WTC11 (cell line): Measurements from ENCODE around the gene KCNE3. TPM values are rescaled to one million over a fixed set of nuclear protein-coding genes. Genes with fewer than 3 reads are reported as not detected.

Experiments used
- ATAC-seq: fragments of 200-7000 bp; cut with Tn5 transposase; 2 replicates; pipeline ENCODE4 v1.10.0; 2021; ENCODE audit warnings: mild to moderate bottlenecking, moderate library complexity
- CTCF ChIA-PET: fragments of 300-600 bp; sonication (Branson Sonifier 250); formaldehyde crosslinking; loops from one replicate; lab custom pipeline; 2021; ENCODE audit warnings: antibody characterized with exemption; lab: Charles Lee
- POLR2A ChIA-PET: fragments of 350-600 bp; sonication (Branson Sonifier 250); formaldehyde crosslinking; loops from one replicate; lab custom pipeline; 2021; ENCODE audit warnings: antibody characterized with exemption; lab: Charles Lee
- DNase-seq: peaks from one replicate; pipeline ENCODE4 v3.0.0; 2021; ENCODE audit warnings: low spot score
- H3K27ac Mint-ChIP-seq: 2 replicates; pipeline ENCODE4 v1.8.0; 2021; ENCODE audit warnings: mixed read lengths
- H3K27me3 Mint-ChIP-seq: 2 replicates; pipeline ENCODE4 v1.8.0; 2021; ENCODE audit warnings: low read depth, mild to moderate bottlenecking, moderate library complexity, mixed read lengths
- H3K36me3 Mint-ChIP-seq: 2 replicates; pipeline ENCODE4 v1.8.0; 2021; ENCODE audit warnings: mixed read lengths
- H3K4me1 Mint-ChIP-seq: 2 replicates; pipeline ENCODE4 v1.8.0; 2022; ENCODE audit warnings: mixed read lengths
- H3K4me3 Mint-ChIP-seq: 2 replicates; pipeline ENCODE4 v1.8.0; 2021; ENCODE audit warnings: mild to moderate bottlenecking, moderate library complexity, mixed read lengths
- H3K9me3 Mint-ChIP-seq: 2 replicates; pipeline ENCODE4 v1.8.0; 2021; ENCODE audit warnings: mixed read lengths
- EMX1 ChIP-seq: fragments of 250-450 bp; sonication (Bioruptor Pico); IDR thresholded peaks from 2 replicates; pipeline ENCODE4 v1.8.0; 2021; ENCODE audit warnings: mild to moderate bottlenecking
- ETV6 ChIP-seq: sonication (generic); formaldehyde crosslinking; IDR thresholded peaks from 2 replicates; pipeline ENCODE4 v1.8.1; 2022; ENCODE audit warnings: mild to moderate bottlenecking, missing genetic modification reagents
- FOXK1 ChIP-seq: sonication (generic); formaldehyde crosslinking; IDR thresholded peaks from 2 replicates; pipeline ENCODE4 v1.8.0; 2022; ENCODE audit warnings: mild to moderate bottlenecking, moderate library complexity, missing genetic modification reagents
- JUN ChIP-seq: sonication (generic); formaldehyde crosslinking; IDR thresholded peaks from 2 replicates; pipeline ENCODE4 v1.8.0; 2023; ENCODE audit warnings: mild to moderate bottlenecking, missing genetic modification reagents
- MXD4 ChIP-seq: fragments of 250-450 bp; sonication (Bioruptor Pico); IDR thresholded peaks from 2 replicates; pipeline ENCODE4 v1.8.0; 2021; ENCODE audit warnings: mild to moderate bottlenecking, moderate library complexity, borderline replicate concordance
- NR3C1 ChIP-seq: sonication (generic); formaldehyde crosslinking; conservative IDR thresholded peaks from 2 replicates; pipeline ENCODE4 v1.8.1; 2023; ENCODE audit warnings: low read depth, mild to moderate bottlenecking, missing genetic modification reagents
- TCF7 ChIP-seq: sonication (generic); formaldehyde crosslinking; IDR thresholded peaks from 2 replicates; pipeline ENCODE4 v1.8.0; 2022; ENCODE audit warnings: mild to moderate bottlenecking, low read depth, missing genetic modification reagents, moderate library complexity
- ZNF263 ChIP-seq: sonication (generic); formaldehyde crosslinking; IDR thresholded peaks from 2 replicates; pipeline ENCODE4 v1.8.1; 2022; ENCODE audit warnings: low read depth, mild to moderate bottlenecking, moderate library complexity, missing genetic modification reagents
- ZNF416 ChIP-seq: fragments of 250-450 bp; sonication (Bioruptor Pico); IDR thresholded peaks from 2 replicates; pipeline ENCODE4 v1.9.0; 2021; ENCODE audit warnings: mild to moderate bottlenecking, inconsistent platforms
- total RNA-seq: library from RNA; stranded (reverse); gene quantifications from 3 replicates; pipeline ENCODE4 v1.2.3, GENCODE V29; 2021
- TF ChIP-seq, protein P1 (sequence below): sonication (generic); formaldehyde crosslinking; IDR thresholded peaks from 2 replicates; pipeline ENCODE4 v1.8.1; 2023; ENCODE audit warnings: mild to moderate bottlenecking, moderate library complexity, missing genetic modification reagents
- TF ChIP-seq, protein P2 (sequence below): sonication (generic); formaldehyde crosslinking; IDR thresholded peaks from 2 replicates; pipeline ENCODE4 v1.8.0; 2022; ENCODE audit warnings: mild to moderate bottlenecking, missing genetic modification reagents
- TF ChIP-seq, protein P3 (sequence below): sonication (generic); formaldehyde crosslinking; IDR thresholded peaks from 2 replicates; pipeline ENCODE4 v1.8.0; 2022; ENCODE audit warnings: missing genetic modification reagents
- TF ChIP-seq, protein P4 (sequence below): fragments of 250-450 bp; sonication (Bioruptor Pico); IDR thresholded peaks from 2 replicates; pipeline ENCODE4 v1.9.0; 2021; ENCODE audit warnings: moderate library complexity, mild to moderate bottlenecking, inconsistent platforms, borderline replicate concordance
- TF ChIP-seq, protein P5 (sequence below): sonication (generic); formaldehyde crosslinking; IDR thresholded peaks from 2 replicates; pipeline ENCODE4 v1.8.1; 2022; ENCODE audit warnings: missing genetic modification reagents, borderline replicate concordance
- TF ChIP-seq, protein P6 (sequence below): sonication (generic); formaldehyde crosslinking; IDR thresholded peaks from 2 replicates; pipeline ENCODE4 v1.8.1; 2022; ENCODE audit warnings: mild to moderate bottlenecking, missing genetic modification reagents, moderate library complexity, borderline replicate concordance
- TF ChIP-seq, protein P7 (sequence below): sonication (generic); formaldehyde crosslinking; IDR thresholded peaks from 2 replicates; pipeline ENCODE4 v1.8.1; 2023; ENCODE audit warnings: mild to moderate bottlenecking, missing genetic modification reagents
- TF ChIP-seq, protein P8 (sequence below): sonication (generic); formaldehyde crosslinking; IDR thresholded peaks from 2 replicates; pipeline ENCODE4 v1.8.1; 2022; ENCODE audit warnings: low read depth, mild to moderate bottlenecking, moderate library complexity, missing genetic modification reagents, borderline replicate concordance

KCNE3 gene
- total RNA-seq, 1 experiment from 2014 or later = 1.9 TPM

DNA sequence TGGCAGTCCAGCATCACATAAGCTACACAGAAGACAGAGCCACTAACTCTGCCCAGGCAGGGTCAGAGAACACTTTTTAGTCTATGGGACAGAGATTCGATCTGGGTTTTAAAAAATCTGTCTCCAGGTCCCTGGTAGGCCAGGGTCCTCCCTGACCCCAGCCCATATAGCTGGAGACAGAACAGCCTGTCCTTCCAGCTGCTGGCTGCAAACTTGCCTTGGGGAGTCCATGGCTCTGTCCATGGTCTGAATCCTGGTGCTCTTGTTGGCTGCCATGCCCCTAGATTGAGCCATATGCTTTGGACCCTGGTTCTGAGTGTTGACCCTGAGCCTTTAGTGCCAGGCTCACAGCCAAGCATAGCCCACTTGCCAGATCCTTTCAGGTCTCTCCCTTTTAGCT lies 39.5 kb upstream of the KCNE3 start:
- CTCF ChIA-PET = interaction anchor here (0.7 kb wide), 1 partner anchor 14 kb away, joined by 3 read pairs; the partner anchor contains the start of gene LIPT2
- no peaks in the 10 kb centered on the region for H3K4me1 Mint-ChIP-seq
- DNase-seq (no peak), ATAC-seq (no peak)
- POLR2A ChIA-PET = no interaction called here
- H3K9me3 Mint-ChIP-seq = peaks cover 16% of the 10 kb centered on the region
- H3K36me3 Mint-ChIP-seq = peaks cover 15% of the 10 kb centered on the region
- H3K4me3 Mint-ChIP-seq = no peak overlapping the region
- no peak overlapping the region for H3K27ac Mint-ChIP-seq
- TF ChIP-seq, protein P1, sequence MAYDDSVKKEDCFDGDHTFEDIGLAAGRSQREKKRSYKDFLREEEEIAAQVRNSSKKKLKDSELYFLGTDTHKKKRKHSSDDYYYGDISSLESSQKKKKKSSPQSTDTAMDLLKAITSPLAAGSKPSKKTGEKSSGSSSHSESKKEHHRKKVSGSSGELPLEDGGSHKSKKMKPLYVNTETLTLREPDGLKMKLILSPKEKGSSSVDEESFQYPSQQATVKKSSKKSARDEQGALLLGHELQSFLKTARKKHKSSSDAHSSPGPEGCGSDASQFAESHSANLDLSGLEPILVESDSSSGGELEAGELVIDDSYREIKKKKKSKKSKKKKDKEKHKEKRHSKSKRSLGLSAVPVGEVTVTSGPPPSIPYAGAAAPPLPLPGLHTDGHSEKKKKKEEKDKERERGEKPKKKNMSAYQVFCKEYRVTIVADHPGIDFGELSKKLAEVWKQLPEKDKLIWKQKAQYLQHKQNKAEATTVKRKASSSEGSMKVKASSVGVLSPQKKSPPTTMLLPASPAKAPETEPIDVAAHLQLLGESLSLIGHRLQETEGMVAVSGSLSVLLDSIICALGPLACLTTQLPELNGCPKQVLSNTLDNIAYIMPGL (CRISPR knock-in tag) = no peak
- TF ChIP-seq, protein P2, sequence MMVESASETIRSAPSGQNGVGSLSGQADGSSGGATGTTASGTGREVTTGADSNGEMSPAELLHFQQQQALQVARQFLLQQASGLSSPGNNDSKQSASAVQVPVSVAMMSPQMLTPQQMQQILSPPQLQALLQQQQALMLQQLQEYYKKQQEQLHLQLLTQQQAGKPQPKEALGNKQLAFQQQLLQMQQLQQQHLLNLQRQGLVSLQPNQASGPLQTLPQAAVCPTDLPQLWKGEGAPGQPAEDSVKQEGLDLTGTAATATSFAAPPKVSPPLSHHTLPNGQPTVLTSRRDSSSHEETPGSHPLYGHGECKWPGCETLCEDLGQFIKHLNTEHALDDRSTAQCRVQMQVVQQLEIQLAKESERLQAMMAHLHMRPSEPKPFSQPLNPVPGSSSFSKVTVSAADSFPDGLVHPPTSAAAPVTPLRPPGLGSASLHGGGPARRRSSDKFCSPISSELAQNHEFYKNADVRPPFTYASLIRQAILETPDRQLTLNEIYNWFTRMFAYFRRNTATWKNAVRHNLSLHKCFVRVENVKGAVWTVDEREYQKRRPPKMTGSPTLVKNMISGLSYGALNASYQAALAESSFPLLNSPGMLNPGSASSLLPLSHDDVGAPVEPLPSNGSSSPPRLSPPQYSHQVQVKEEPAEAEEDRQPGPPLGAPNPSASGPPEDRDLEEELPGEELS (CRISPR knock-in tag) = no peak
- TF ChIP-seq NR3C1 (CRISPR knock-in tag) = no peak
- TF ChIP-seq, protein P3, sequence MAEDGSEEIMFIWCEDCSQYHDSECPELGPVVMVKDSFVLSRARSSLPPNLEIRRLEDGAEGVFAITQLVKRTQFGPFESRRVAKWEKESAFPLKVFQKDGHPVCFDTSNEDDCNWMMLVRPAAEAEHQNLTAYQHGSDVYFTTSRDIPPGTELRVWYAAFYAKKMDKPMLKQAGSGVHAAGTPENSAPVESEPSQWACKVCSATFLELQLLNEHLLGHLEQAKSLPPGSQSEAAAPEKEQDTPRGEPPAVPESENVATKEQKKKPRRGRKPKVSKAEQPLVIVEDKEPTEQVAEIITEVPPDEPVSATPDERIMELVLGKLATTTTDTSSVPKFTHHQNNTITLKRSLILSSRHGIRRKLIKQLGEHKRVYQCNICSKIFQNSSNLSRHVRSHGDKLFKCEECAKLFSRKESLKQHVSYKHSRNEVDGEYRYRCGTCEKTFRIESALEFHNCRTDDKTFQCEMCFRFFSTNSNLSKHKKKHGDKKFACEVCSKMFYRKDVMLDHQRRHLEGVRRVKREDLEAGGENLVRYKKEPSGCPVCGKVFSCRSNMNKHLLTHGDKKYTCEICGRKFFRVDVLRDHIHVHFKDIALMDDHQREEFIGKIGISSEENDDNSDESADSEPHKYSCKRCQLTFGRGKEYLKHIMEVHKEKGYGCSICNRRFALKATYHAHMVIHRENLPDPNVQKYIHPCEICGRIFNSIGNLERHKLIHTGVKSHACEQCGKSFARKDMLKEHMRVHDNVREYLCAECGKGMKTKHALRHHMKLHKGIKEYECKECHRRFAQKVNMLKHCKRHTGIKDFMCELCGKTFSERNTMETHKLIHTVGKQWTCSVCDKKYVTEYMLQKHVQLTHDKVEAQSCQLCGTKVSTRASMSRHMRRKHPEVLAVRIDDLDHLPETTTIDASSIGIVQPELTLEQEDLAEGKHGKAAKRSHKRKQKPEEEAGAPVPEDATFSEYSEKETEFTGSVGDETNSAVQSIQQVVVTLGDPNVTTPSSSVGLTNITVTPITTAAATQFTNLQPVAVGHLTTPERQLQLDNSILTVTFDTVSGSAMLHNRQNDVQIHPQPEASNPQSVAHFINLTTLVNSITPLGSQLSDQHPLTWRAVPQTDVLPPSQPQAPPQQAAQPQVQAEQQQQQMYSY (CRISPR knock-in tag) = no peak
- no peak for TF ChIP-seq JUN (CRISPR knock-in tag)
- TF ChIP-seq, protein P4, sequence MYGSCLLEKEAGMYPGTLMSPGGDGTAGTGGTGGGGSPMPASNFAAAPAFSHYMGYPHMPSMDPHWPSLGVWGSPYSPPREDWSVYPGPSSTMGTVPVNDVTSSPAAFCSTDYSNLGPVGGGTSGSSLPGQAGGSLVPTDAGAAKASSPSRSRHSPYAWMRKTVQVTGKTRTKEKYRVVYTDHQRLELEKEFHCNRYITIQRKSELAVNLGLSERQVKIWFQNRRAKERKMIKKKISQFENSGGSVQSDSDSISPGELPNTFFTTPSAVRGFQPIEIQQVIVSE (CRISPR knock-in tag) = no peak
- TF ChIP-seq, protein P5, sequence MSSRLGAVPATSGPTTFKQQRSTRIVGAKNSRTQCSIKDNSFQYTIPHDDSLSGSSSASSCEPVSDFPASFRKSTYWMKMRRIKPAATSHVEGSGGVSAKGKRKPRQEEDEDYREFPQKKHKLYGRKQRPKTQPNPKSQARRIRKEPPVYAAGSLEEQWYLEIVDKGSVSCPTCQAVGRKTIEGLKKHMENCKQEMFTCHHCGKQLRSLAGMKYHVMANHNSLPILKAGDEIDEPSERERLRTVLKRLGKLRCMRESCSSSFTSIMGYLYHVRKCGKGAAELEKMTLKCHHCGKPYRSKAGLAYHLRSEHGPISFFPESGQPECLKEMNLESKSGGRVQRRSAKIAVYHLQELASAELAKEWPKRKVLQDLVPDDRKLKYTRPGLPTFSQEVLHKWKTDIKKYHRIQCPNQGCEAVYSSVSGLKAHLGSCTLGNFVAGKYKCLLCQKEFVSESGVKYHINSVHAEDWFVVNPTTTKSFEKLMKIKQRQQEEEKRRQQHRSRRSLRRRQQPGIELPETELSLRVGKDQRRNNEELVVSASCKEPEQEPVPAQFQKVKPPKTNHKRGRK (CRISPR knock-in tag) = no peak
- TF ChIP-seq ZNF416 (CRISPR knock-in tag) = no peak
- no peak for TF ChIP-seq EMX1 (CRISPR knock-in tag)
- TF ChIP-seq, protein P6, sequence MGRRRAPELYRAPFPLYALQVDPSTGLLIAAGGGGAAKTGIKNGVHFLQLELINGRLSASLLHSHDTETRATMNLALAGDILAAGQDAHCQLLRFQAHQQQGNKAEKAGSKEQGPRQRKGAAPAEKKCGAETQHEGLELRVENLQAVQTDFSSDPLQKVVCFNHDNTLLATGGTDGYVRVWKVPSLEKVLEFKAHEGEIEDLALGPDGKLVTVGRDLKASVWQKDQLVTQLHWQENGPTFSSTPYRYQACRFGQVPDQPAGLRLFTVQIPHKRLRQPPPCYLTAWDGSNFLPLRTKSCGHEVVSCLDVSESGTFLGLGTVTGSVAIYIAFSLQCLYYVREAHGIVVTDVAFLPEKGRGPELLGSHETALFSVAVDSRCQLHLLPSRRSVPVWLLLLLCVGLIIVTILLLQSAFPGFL = no peak
- TF ChIP-seq FOXK1 (CRISPR knock-in tag) = no peak
- TF ChIP-seq, protein P7, sequence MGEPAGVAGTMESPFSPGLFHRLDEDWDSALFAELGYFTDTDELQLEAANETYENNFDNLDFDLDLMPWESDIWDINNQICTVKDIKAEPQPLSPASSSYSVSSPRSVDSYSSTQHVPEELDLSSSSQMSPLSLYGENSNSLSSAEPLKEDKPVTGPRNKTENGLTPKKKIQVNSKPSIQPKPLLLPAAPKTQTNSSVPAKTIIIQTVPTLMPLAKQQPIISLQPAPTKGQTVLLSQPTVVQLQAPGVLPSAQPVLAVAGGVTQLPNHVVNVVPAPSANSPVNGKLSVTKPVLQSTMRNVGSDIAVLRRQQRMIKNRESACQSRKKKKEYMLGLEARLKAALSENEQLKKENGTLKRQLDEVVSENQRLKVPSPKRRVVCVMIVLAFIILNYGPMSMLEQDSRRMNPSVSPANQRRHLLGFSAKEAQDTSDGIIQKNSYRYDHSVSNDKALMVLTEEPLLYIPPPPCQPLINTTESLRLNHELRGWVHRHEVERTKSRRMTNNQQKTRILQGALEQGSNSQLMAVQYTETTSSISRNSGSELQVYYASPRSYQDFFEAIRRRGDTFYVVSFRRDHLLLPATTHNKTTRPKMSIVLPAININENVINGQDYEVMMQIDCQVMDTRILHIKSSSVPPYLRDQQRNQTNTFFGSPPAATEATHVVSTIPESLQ (CRISPR knock-in tag) = no peak
- no peak for TF ChIP-seq TCF7
- no peak for TF ChIP-seq ZNF263 (CRISPR knock-in tag)
- TF ChIP-seq MXD4 = no peak
- no peak for TF ChIP-seq ETV6 (CRISPR knock-in tag)
- TF ChIP-seq, protein P8, sequence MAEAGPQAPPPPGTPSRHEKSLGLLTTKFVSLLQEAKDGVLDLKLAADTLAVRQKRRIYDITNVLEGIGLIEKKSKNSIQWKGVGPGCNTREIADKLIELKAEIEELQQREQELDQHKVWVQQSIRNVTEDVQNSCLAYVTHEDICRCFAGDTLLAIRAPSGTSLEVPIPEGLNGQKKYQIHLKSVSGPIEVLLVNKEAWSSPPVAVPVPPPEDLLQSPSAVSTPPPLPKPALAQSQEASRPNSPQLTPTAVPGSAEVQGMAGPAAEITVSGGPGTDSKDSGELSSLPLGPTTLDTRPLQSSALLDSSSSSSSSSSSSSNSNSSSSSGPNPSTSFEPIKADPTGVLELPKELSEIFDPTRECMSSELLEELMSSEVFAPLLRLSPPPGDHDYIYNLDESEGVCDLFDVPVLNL (CRISPR knock-in tag) = no peak
- H3K27me3 Mint-ChIP-seq = no peaks in the 10 kb centered on the region
